ENCODE results near the gene NAT10. TPM values are rescaled to one million over a fixed set of nuclear protein-coding genes. Genes with fewer than 3 reads are reported as not detected.

The NAT10 gene
- total and polyA plus RNA-seq, 4 donors, result 24.2 to 41.1 (median 27.7) TPM

- H3K4me3 ChIP-seq, result no peak overlapping the region
- H3K9me3 ChIP-seq (ENCODE audit: control insufficient read depth in 4 of 4, insufficient read depth in 3 of 4, low read length in 3 of 4), result no peaks in the 10 kb centered on the region
- ATAC-seq (ENCODE audit: insufficient read depth, low FRiP score), result no peak
- 93 to 98% methylated on average over 8 of the region's 8 CpGs for WGBS, 2 donors
- peaks cover 30 to 77% (median 61%) of the 10 kb centered on the region in 4 donors for H3K36me3 ChIP-seq (ENCODE audit: control insufficient read depth in 4 of 4, insufficient read depth in 4 of 4, low read length in 4 of 4)
- no peak overlapping the region for H3K27ac ChIP-seq (ENCODE audit: low read depth in 1 of 2, low read length in 1 of 2)
- no peaks in the 10 kb centered on the region for H3K4me1 ChIP-seq (ENCODE audit: control insufficient read depth in 5 of 5, insufficient read depth in 5 of 5, low read length in 5 of 5)
- no peaks in the 10 kb centered on the region for H3K27me3 ChIP-seq (ENCODE audit: control insufficient read depth in 3 of 3, insufficient read depth in 3 of 3, low read length in 2 of 3)
- no peak overlapping the region for H3K9ac ChIP-seq (ENCODE audit: insufficient read depth in 1 of 2, low read length in 2 of 2)
- no peak for TF ChIP-seq CTCF (IDR thresholded peaks at IDR 0.05; ENCODE audit: control extremely low read depth, extremely low read depth)
- no peak for DNase-seq
Measured at GRCh38 chr11:34136420-34136819, 31.0 kb downstream of the NAT10 start.

- DNase-seq (no peak), ATAC-seq (ENCODE audit: insufficient read depth, low FRiP score) (no peak)
- TF ChIP-seq CTCF (IDR thresholded peaks at IDR 0.05; ENCODE audit: control extremely low read depth, extremely low read depth), result no peak
- 94 to 95% methylated on average over 7 of the region's 7 CpGs for WGBS, 2 donors
- Histone ChIP-seq H3K36me3 (ENCODE audit: control insufficient read depth in 4 of 4, insufficient read depth in 4 of 4, low read length in 4 of 4) (peaks cover 33 to 78% (median 62%) of the 10 kb centered on the region in 4 donors), H3K9ac (ENCODE audit: insufficient read depth in 1 of 2, low read length in 2 of 2) (no peak overlapping the region), H3K27ac (ENCODE audit: low read depth in 1 of 2, low read length in 1 of 2) (no peak overlapping the region), H3K27me3 (ENCODE audit: control insufficient read depth in 3 of 3, insufficient read depth in 3 of 3, low read length in 2 of 3) (no peaks in the 10 kb centered on the region), H3K9me3 (ENCODE audit: control insufficient read depth in 4 of 4, insufficient read depth in 3 of 4, low read length in 3 of 4) (no peaks in the 10 kb centered on the region), H3K4me1 (ENCODE audit: control insufficient read depth in 5 of 5, insufficient read depth in 5 of 5, low read length in 5 of 5) (no peaks in the 10 kb centered on the region), H3K4me3 (no peak overlapping the region)
Measured at GRCh38 chr11:34139346-34139745, 33.9 kb downstream of the NAT10 start.

DNA sequence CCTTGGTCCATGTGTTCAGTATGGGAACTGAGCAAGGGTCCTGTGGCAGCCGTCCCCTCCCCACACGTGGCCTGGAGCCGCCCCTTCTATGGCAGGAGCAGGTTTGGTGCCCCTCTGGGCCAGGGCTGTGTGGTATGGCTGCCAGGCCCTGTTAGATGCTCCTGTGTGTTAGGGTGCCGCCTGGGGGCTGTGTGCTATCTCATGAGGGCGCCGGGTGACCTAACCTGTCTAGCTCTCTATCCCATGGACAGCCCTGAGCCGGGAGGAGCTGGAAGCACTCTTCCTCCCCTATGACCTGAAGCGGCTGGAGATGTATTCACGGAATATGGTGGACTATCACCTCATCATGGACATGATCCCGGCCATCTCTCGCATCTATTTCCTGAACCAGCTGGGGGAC, 34.7 kb downstream of the NAT10 start:
- Histone ChIP-seq H3K9ac (ENCODE audit: insufficient read depth in 1 of 2, low read length in 2 of 2) (no peak overlapping the region), H3K27me3 (ENCODE audit: control insufficient read depth in 3 of 3, insufficient read depth in 3 of 3, low read length in 2 of 3) (no peaks in the 10 kb centered on the region), H3K27ac (ENCODE audit: low read depth in 1 of 2, low read length in 1 of 2) (no peak overlapping the region), H3K36me3 (ENCODE audit: control insufficient read depth in 4 of 4, insufficient read depth in 4 of 4, low read length in 4 of 4) (peaks cover 34 to 78% (median 60%) of the 10 kb centered on the region in 4 donors), H3K9me3 (ENCODE audit: control insufficient read depth in 4 of 4, insufficient read depth in 3 of 4, low read length in 3 of 4) (no peaks in the 10 kb centered on the region), H3K4me3 (no peak overlapping the region), H3K4me1 (ENCODE audit: control insufficient read depth in 5 of 5, insufficient read depth in 5 of 5, low read length in 5 of 5) (no peaks in the 10 kb centered on the region)
- 94 to 95% methylated on average over 11 of the region's 11 CpGs for WGBS, 2 donors
- no peak for ATAC-seq (ENCODE audit: insufficient read depth, low FRiP score)
- no peak for DNase-seq
- no peak for TF ChIP-seq CTCF (IDR thresholded peaks at IDR 0.05; ENCODE audit: control extremely low read depth, extremely low read depth)

GRCh38 chr11:34143048-34143447, 37.6 kb downstream of the NAT10 start:
- ATAC-seq (ENCODE audit: insufficient read depth, low FRiP score) (no peak), DNase-seq (no peak)
- Histone ChIP-seq H3K27ac (ENCODE audit: low read depth in 1 of 2, low read length in 1 of 2) (no peak overlapping the region), H3K27me3 (ENCODE audit: control insufficient read depth in 3 of 3, insufficient read depth in 3 of 3, low read length in 2 of 3) (no peaks in the 10 kb centered on the region), H3K9ac (ENCODE audit: insufficient read depth in 1 of 2, low read length in 2 of 2) (no peak overlapping the region), H3K9me3 (ENCODE audit: control insufficient read depth in 4 of 4, insufficient read depth in 3 of 4, low read length in 3 of 4) (no peaks in the 10 kb centered on the region), H3K36me3 (ENCODE audit: control insufficient read depth in 4 of 4, insufficient read depth in 4 of 4, low read length in 4 of 4) (peaks cover 41 to 78% (median 51%) of the 10 kb centered on the region in 4 donors), H3K4me3 (no peak overlapping the region), H3K4me1 (ENCODE audit: control insufficient read depth in 5 of 5, insufficient read depth in 5 of 5, low read length in 5 of 5) (no peaks in the 10 kb centered on the region)
- WGBS, 2 donors, result 74 to 82% methylated on average over 2 of the region's 2 CpGs
- no peak for TF ChIP-seq CTCF (IDR thresholded peaks at IDR 0.05; ENCODE audit: control extremely low read depth, extremely low read depth)
